CD14-positive monocyte (primary cell): ENCODE data around the gene CIAO2A. TPM values are rescaled to one million over a fixed set of nuclear protein-coding genes. Genes with fewer than 3 reads are reported as not detected.
A peak's percentile ranks its signal among the peaks of the same experiment; 100 is the strongest.

ENCODE experiments used
- DNase-seq, 3 donors: peaks; one replicate each; pipeline ENCODE4 v3.0.0-alpha.2; 2011 to 2022
- H2AFZ ChIP-seq: 2 replicates; pipeline ENCODE4 v1.6.0; 2012; ENCODE audit warnings: mild to moderate bottlenecking, low read depth, low read length, inconsistent platforms; ENCODE audit not compliant: insufficient read depth, poor library complexity, severe bottlenecking
- H3K27ac ChIP-seq, 2 donors: 1 replicate in 1 of 2; 2 replicates in 1 of 2; pipeline ENCODE4 v1.5.1; 2012 to 2013; ENCODE audit warnings: low read length in 2 of 2, control low read depth in 1 of 2, inconsistent platforms in 1 of 2, low read depth in 1 of 2, mild to moderate bottlenecking in 1 of 2
- H3K27me3 ChIP-seq, 2 donors: one replicate each; pipeline versions ENCODE4 v1.6.0 to v1.6.1; 2011 to 2013; ENCODE audit warnings: low read length in 2 of 2; ENCODE audit not compliant: control insufficient read depth in 2 of 2, insufficient read depth in 2 of 2
- H3K36me3 ChIP-seq, 2 donors: replicated peaks in 1 of 2; 1 replicate in 1 of 2; 2 replicates in 1 of 2; pipeline versions ENCODE4 v1.5.1 to v1.6.1; 2012 to 2013; ENCODE audit warnings: low read length in 2 of 2, control low read depth in 1 of 2, inconsistent platforms in 1 of 2, mild to moderate bottlenecking in 1 of 2; ENCODE audit not compliant: insufficient read depth in 2 of 2, control insufficient read depth in 1 of 2
- H3K4me1 ChIP-seq, 2 donors: 1 replicate in 1 of 2; 2 replicates in 1 of 2; pipeline versions ENCODE4 v1.5.1 to v1.6.1; 2012 to 2013; ENCODE audit warnings: low read length in 2 of 2, control low read depth in 1 of 2, inconsistent platforms in 1 of 2, mild to moderate bottlenecking in 1 of 2, moderate library complexity in 1 of 2; ENCODE audit not compliant: insufficient read depth in 2 of 2, control insufficient read depth in 1 of 2
- H3K4me2 ChIP-seq: replicated peaks from 2 replicates; pipeline ENCODE3; 2012; ENCODE audit warnings: low read length, moderate library complexity, mild to moderate bottlenecking; ENCODE audit not compliant: poor library complexity, severe bottlenecking; ENCODE audit errors: extremely low read depth
- H3K4me3 ChIP-seq, 3 experiments: fragments of 200-600 bp in 1 of 3; sonication (generic) in 1 of 3; replicated peaks in 1 of 3; 1 replicate in 2 of 3; 2 replicates in 1 of 3; pipeline ENCODE4 v1.5.1; 2011 to 2013; ENCODE audit warnings: low read length in 3 of 3, mild to moderate bottlenecking in 3 of 3, control low read depth in 2 of 3, low read depth in 2 of 3, inconsistent platforms in 1 of 3, moderate library complexity in 1 of 3
- H3K79me2 ChIP-seq: 2 replicates; pipeline ENCODE4 v1.6.0; 2012; ENCODE audit warnings: mild to moderate bottlenecking, control low read depth, inconsistent platforms, low read length, moderate library complexity; ENCODE audit not compliant: insufficient read depth
- H3K9ac ChIP-seq: 2 replicates; pipeline ENCODE4 v1.6.0; 2017; ENCODE audit warnings: low read length, mild to moderate bottlenecking; ENCODE audit not compliant: insufficient read depth, poor library complexity, severe bottlenecking
- H3K9me3 ChIP-seq, 2 donors: replicated peaks in 1 of 2; 1 replicate in 1 of 2; 2 replicates in 1 of 2; pipeline versions ENCODE4 v1.5.1 to v1.6.1; 2012 to 2013; ENCODE audit warnings: low read length in 2 of 2, control low read depth in 1 of 2; ENCODE audit not compliant: control insufficient read depth in 1 of 2, insufficient read depth in 1 of 2
- H4K20me1 ChIP-seq: 2 replicates; pipeline ENCODE4 v1.6.0; 2012; ENCODE audit warnings: mild to moderate bottlenecking, low read length, control low read depth, moderate library complexity; ENCODE audit not compliant: insufficient read depth
- H3K27ac Mint-ChIP-seq, 7 donors: one replicate each; pipeline ENCODE4 v1.8.0; 2020; ENCODE audit warnings: mild to moderate bottlenecking in 7 of 7, mixed read lengths in 7 of 7, moderate library complexity in 6 of 7, inconsistent platforms in 2 of 7
- H3K27me3 Mint-ChIP-seq, 3 donors: one replicate each; pipeline ENCODE4 v1.8.0; 2021 to 2022; ENCODE audit warnings: low read depth in 3 of 3, mild to moderate bottlenecking in 3 of 3, mixed read lengths in 3 of 3, moderate library complexity in 3 of 3, inconsistent platforms in 1 of 3
- H3K36me3 Mint-ChIP-seq, 2 donors: one replicate each; pipeline ENCODE4 v1.8.0; 2020; ENCODE audit warnings: mixed read lengths in 2 of 2, inconsistent platforms in 1 of 2, mild to moderate bottlenecking in 1 of 2
- H3K4me1 Mint-ChIP-seq: one replicate; pipeline ENCODE4 v1.8.0; 2020; ENCODE audit warnings: mild to moderate bottlenecking, mixed read lengths
- H3K4me3 Mint-ChIP-seq, 2 donors: one replicate each; pipeline ENCODE4 v1.8.0; 2020; ENCODE audit warnings: mild to moderate bottlenecking in 2 of 2, mixed read lengths in 2 of 2, moderate library complexity in 1 of 2
- H3K9me3 Mint-ChIP-seq, 7 donors: one replicate each; pipeline ENCODE4 v1.8.0; 2020 to 2022; ENCODE audit warnings: mixed read lengths in 7 of 7, mild to moderate bottlenecking in 6 of 7, moderate library complexity in 6 of 7, inconsistent platforms in 2 of 7
- CTCF ChIP-seq: fragments of 200-600 bp; IDR thresholded peaks from one replicate; pipeline ENCODE4 v1.8.0; 2022; ENCODE audit warnings: antibody characterized with exemption, mild to moderate bottlenecking
- WGBS: methylation state at CpG from one replicate; pipeline ENCODE4 v1.1.5; 2013; ENCODE audit warnings: missing lambda C conversion rate; ENCODE audit not compliant: insufficient coverage; 5-methylcytosine and 5-hydroxymethylcytosine counted together
- intact Hi-C, 2 donors: fragments of 100-400 bp; cut with micrococcal nuclease; formaldehyde crosslinking; loops; one replicate each; pipeline versions ENCODE4 v1.15.0 to v1.15.1; 2023
- polyA plus RNA-seq, 3 donors: library from polyadenylated mRNA; depleted of rRNA in 1 of 3; unstranded in 2 of 3; stranded (reverse) in 1 of 3; fragments of 300-500 nt in 2 of 3; fragments of >200 nt in 1 of 3; fragmentation: Illumina TruSeq in 2 of 3; gene quantifications; 1 replicate in 2 of 3; 2 replicates in 1 of 3; pipeline ENCODE4 v1.2.3, GENCODE V29; 2012 to 2021

Gene CIAO2A
- polyA plus RNA-seq, 3 donors = 98.2 to 265 (median 261) TPM

DNA sequence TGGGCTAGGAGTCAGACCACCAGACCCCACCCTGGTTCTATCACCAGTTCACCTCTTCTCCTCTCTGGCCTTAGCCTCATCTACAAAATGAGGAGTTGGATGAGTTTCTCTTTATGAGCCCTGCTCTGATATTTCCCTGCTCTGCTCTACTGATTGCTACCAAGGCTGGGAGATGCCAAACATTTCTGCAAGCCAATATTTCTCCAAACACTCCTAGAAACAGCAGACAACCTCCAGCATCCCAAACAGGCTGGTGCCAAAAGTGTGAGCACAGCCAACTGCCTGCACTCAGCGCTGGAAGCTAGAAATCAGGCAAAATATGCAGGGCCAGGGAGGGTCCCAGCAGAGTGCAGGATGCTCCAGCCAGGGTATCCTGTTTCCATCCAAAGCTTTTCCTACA, 58.1 kb downstream of the CIAO2A start:
- Histone ChIP-seq H3K4me1 (peaks cover 19 to 27% of the 10 kb centered on the region in 2 donors), H3K79me2 (no peaks in the 10 kb centered on the region), H3K27me3 (no peaks in the 10 kb centered on the region), H3K9ac (no peak overlapping the region), H3K4me3 (no peak overlapping the region), H3K4me2 (no peak overlapping the region), H3K9me3 (no peaks in the 10 kb centered on the region), H4K20me1 (no peaks in the 10 kb centered on the region), H3K27ac (no peak overlapping the region), H3K36me3 (no peaks in the 10 kb centered on the region), H2AFZ (no peak overlapping the region)
- intact Hi-C loops = no loop called here
- TF ChIP-seq CTCF = no peak
- 100% methylated on average over 1 of the region's 1 CpG for WGBS
- H3K36me3 Mint-ChIP-seq = peaks cover 0 to 6% of the 10 kb centered on the region in 2 donors
- no peak for DNase-seq
- H3K27me3 Mint-ChIP-seq = peaks cover 2 to 7% (median 6%) of the 10 kb centered on the region in 3 donors
- peaks cover 43% of the 10 kb centered on the region for H3K4me1 Mint-ChIP-seq
- peaks cover 0 to 3% (median 0%) of the 10 kb centered on the region in 7 donors for H3K9me3 Mint-ChIP-seq
- no peak overlapping the region for H3K4me3 Mint-ChIP-seq
- peak overlapping the region in 1 of 7 donors; percentile 43 for H3K27ac Mint-ChIP-seq

DNA sequence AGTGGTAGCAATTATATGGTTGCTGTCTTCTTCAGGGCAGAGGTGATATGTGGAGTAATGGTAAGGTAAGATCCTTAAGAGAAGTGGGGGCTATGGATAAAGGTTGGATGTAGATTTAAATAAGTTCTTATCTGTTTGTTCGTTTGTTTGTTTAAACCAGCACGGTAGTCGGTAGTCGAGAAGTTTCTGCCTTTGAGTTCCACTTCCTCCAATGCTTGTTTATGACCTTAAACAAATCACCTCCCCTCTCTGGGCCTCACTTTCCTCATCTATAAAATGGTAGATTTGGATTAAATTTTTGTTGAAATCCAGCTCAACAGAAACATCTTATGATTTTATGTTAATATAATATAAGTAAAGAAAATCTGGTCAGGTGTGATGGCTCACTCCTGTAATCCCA, 59.1 kb downstream of the CIAO2A start:
- Mint-ChIP-seq H3K4me3 (peak overlapping the region in 1 of 2 donors; percentile 36), H3K36me3 (peaks cover 0 to 6% of the 10 kb centered on the region in 2 donors), H3K4me1 (peaks cover 37% of the 10 kb centered on the region), H3K9me3 (peaks cover 0 to 3% (median 0%) of the 10 kb centered on the region in 7 donors), H3K27me3 (peaks cover 2 to 6% (median 6%) of the 10 kb centered on the region in 3 donors), H3K27ac (no peak overlapping the region)
- Histone ChIP-seq H3K4me3 (no peak overlapping the region), H3K27ac (no peak overlapping the region), H3K4me2 (no peak overlapping the region), H3K27me3 (no peaks in the 10 kb centered on the region), H2AFZ (no peak overlapping the region), H3K9me3 (no peaks in the 10 kb centered on the region), H4K20me1 (no peaks in the 10 kb centered on the region), H3K79me2 (no peaks in the 10 kb centered on the region), H3K9ac (no peak overlapping the region), H3K4me1 (peaks cover 14 to 21% of the 10 kb centered on the region in 2 donors), H3K36me3 (no peaks in the 10 kb centered on the region)
- intact Hi-C loops = no loop called here
- TF ChIP-seq CTCF = no peak
- no peak for DNase-seq
- no CpG with 5 or more reads among the region's 4 CpGs for WGBS
